ENCODE data around the gene METTL3.
A peak's percentile ranks its signal among the peaks of the same experiment; 100 is the strongest.

The METTL3 gene

DNA sequence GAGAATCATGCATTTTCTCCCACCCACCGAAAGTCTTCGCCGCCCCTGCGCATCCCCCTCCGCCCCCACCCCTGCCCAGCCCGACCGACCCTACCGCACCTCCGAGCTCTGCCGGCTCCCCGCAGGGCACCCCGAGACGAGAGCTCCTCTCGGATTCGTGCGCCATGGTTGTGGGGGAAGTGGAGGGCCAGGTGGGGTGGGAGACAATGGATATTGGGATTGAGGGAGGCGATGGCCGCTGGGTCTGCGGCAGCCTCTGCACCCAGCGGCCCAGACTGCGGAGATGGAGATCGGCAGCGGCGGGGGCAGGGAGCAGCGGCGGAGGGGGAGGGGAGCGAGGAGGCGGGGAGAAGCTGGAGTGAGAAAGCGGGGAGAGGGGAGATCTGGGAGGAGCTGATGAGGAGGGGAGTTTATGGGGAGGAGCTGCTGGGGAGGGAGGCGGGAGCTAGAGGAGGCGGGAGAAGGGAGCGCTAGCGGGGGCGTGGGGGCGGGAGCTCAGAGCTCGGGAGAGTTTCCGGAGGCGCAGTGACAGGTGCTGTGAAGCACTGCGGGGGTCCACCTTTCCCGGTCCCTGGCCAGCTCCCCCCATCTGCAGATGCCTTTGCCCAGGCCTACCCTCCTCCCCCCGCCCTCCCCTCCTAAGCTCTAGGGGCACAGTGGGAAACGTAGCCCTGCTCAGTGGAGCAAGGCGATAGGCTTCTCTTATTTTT, 15.0 kb upstream of the METTL3 start, which contains the start of gene SALL2:
Gene SALL2, minus strand, starts transcription at position 385 of the 710 bp plus-strand sequence. Its CDS starts 219 bp downstream, at position 166.
- H3K27ac ChIP-seq = peak within 1 kb of the TSS; percentile 68 to 87
- H3K4me3 ChIP-seq = peak within 1 kb of the TSS; percentile 98
- TF ChIP-seq, protein P1, sequence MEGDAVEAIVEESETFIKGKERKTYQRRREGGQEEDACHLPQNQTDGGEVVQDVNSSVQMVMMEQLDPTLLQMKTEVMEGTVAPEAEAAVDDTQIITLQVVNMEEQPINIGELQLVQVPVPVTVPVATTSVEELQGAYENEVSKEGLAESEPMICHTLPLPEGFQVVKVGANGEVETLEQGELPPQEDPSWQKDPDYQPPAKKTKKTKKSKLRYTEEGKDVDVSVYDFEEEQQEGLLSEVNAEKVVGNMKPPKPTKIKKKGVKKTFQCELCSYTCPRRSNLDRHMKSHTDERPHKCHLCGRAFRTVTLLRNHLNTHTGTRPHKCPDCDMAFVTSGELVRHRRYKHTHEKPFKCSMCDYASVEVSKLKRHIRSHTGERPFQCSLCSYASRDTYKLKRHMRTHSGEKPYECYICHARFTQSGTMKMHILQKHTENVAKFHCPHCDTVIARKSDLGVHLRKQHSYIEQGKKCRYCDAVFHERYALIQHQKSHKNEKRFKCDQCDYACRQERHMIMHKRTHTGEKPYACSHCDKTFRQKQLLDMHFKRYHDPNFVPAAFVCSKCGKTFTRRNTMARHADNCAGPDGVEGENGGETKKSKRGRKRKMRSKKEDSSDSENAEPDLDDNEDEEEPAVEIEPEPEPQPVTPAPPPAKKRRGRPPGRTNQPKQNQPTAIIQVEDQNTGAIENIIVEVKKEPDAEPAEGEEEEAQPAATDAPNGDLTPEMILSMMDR (IDR thresholded peaks at IDR 0.05) = no peak
- no peak for DNase-seq (ENCODE audit: low spot score)

DNA sequence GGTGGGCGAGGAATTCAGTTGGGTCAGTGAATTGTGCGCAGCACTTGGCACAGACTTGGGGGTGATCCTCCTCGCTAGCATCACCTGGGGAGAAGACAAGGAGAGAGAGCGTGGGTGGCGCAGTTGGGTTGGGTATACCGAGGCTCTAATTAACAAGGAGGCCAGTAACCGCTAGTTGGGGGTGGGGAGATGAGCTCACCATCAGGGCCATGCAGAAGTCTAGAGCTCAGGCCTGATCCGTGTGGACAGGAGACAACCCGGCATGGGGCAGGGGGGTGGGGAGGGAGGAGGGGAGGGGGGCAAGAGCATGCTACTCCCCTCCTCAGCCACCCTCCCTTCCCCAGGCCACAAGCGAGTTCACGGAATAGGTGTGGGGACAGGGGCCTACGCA, 14.4 kb upstream of the METTL3 start:
- TF ChIP-seq, protein P1 (IDR thresholded peaks at IDR 0.05) = no peak
- no peak for DNase-seq (ENCODE audit: low spot score)
- Histone ChIP-seq H3K4me3 (peak overlapping the region; percentile 98), H3K27ac (peak overlapping the region; percentile 68 to 87)

DNA sequence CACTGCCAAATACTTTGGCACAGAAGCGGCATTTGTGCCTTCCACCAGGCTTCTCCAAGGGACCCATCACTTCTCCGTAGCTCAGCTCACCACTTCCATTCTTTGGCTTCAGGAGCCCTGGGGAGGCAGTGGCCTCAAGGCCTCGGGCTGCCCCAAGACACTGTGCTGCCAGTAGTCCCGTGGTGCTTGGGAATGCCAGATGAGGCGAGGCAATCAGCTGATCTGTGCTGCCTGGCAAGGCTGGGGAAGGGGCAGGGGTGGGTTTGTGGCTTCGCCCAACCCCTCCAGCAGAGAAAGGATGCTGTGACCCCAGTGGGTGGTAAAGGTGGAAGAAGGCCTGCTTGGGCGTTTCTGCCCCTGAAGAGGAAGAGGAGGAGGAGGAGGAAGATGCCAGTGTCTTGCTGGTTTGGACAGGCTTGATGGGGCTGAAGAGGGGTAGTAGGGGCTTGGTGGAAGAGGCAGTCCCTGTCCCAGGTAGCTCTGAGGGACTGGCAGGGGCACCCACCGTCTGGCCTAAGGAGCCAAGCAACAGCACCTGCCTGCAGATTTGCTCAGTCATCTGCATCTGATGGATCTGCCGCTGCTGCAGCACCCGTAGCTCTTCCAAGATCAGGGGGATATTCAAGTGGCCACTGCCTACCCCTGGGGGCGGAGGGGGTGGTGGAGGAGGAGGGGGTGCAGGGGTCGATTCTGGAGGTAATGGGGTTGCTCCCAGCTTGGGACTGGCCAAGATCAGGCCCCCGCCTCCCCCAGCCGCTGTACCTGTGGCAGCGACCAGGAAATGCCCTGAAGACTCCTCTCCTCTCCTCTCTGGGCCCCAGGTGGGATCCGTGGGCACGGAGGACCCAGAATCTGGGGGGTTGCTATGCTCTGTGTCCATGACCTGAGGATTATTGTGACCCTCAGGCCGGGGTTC, 13.7 kb upstream of the METTL3 start:
- DNase-seq (ENCODE audit: low spot score) = no peak
- Histone ChIP-seq H3K4me3 (peak overlapping the region; percentile 98), H3K27ac (peak overlapping the region; percentile 68 to 87)
- TF ChIP-seq, protein P1 (IDR thresholded peaks at IDR 0.05) = no peak

DNA sequence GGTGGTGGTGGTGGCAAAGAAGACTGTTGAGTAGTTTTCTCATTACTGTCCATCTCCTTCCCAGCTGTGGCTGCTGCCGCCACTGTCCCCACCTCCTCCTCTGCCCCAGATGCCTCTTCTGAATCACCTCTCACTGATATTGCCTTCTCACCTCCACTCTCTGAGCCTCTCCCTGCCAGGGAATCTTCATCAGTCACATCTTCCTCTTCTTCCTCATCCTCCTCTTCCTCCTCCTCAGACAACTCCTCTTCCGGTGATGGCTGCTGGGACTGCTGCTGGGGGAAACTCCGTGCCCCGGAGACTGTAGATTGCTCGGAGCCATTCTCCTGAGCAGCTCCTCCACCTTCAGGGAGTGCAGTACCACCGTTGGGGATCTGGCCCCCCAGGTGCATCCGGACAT, 12.1 kb upstream of the METTL3 start:
- H3K4me3 ChIP-seq = no peak overlapping the region
- no peak for DNase-seq (ENCODE audit: low spot score)
- TF ChIP-seq, protein P1 (IDR thresholded peaks at IDR 0.05) = no peak
- H3K27ac ChIP-seq = no peak overlapping the region

DNA sequence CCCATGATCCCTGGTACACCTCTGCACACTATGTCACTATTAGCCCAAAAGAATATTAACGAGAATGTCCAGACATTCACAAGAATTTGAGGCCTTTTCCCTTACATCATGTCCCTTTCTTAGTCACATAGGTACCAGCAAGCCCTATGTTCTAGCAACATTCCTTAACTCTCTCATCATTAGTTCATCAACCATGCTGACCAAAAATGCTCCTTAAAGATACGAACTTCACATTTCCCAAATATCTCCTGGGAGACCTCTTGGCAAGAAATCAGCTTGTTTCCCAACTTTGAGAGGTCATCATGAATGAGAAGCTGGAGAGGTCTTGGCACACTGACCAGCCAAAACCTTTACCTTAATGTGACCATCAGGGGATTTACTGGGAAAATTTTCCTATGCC, 10.4 kb upstream of the METTL3 start:
- no peak for DNase-seq (ENCODE audit: low spot score)

DNA sequence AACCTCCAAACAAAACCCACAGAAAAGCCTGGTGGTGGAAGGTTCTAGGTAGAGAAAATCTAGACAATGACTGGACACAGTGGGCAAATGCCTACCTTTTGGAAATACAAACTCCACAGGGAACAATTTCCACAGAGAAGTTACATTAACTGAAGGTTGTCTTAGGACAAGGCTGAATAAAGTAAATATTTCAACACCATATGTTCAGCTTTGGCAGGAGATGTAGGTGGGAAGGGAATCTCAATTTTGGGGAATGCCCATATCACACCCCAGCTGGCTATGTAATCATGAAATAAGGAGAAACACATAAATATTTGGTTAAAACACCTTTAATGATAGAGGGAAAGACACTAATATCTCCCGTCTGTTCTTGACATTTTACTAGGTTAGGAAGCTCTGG, 9.6 kb upstream of the METTL3 start:
- TF ChIP-seq, protein P1 (IDR thresholded peaks at IDR 0.05) = no peak
- no peak overlapping the region for H3K27ac ChIP-seq
- no peak overlapping the region for H3K4me3 ChIP-seq
- no peak for DNase-seq (ENCODE audit: low spot score)

More for the DNA sequence above, 10.4 kb upstream of the METTL3 start:
- no peak overlapping the region for H3K27ac ChIP-seq
- TF ChIP-seq, protein P1 (IDR thresholded peaks at IDR 0.05) = no peak
- H3K4me3 ChIP-seq = no peak overlapping the region

Measured in coronary artery (tissue), 2 donors.